Tibial artery (tissue), 4 donors: Measurements from ENCODE around the gene DLEC1.

Source experiments
- DNase-seq, 2 donors: peaks; one replicate each; pipeline ENCODE4 v3.0.0-alpha.2; 2019
- H3K27ac ChIP-seq, 2 donors: fragments of 200-600 bp; sonication (generic) in 1 of 2; 1 replicate in 1 of 2; 2 replicates in 1 of 2; pipeline ENCODE4 v1.5.1; 2018 to 2019; ENCODE audit warnings: mild to moderate bottlenecking in 1 of 2
- H3K27me3 ChIP-seq, 2 donors: fragments of 200-600 bp; sonication (generic) in 1 of 2; one replicate each; pipeline versions ENCODE4 v1.5.1 to v1.6.0; 2016 to 2019
- H3K36me3 ChIP-seq, 3 donors: fragments of 200-600 bp; sonication (generic) in 2 of 3; one replicate each; pipeline ENCODE4 v1.5.1; 2016 to 2019; ENCODE audit warnings: mild to moderate bottlenecking in 2 of 3
- H3K4me1 ChIP-seq, 4 donors: fragments of 200-600 bp; sonication (generic) in 2 of 4; 1 replicate in 3 of 4; 2 replicates in 1 of 4; pipeline ENCODE4 v1.5.1; 2016 to 2019
- H3K4me3 ChIP-seq, 2 donors: fragments of 200-600 bp; sonication (generic) in 1 of 2; 1 replicate in 1 of 2; 2 replicates in 1 of 2; pipeline ENCODE4 v1.5.1; 2018 to 2019; ENCODE audit warnings: mild to moderate bottlenecking in 2 of 2
- H3K9me3 ChIP-seq, 3 donors: fragments of 200-600 bp; sonication (generic) in 1 of 3; one replicate each; pipeline ENCODE4 v1.5.1; 2016 to 2019
- intact Hi-C: fragments of 100-400 bp; cut with DNase I; formaldehyde crosslinking; loops from one replicate; pipeline ENCODE4 v1.15.0; 2023; ENCODE audit warnings: low total_unique reads
- TF ChIP-seq, protein P1 (sequence below), 2 experiments: fragments of 200-600 bp in 1 of 2; fragments of 450-650 bp in 1 of 2; IDR thresholded peaks; one replicate each; pipeline ENCODE4 v1.5.1; 2017 to 2019; ENCODE audit warnings: antibody characterized with exemption in 2 of 2, mild to moderate bottlenecking in 1 of 2, moderate library complexity in 1 of 2

The DLEC1 gene

DNA sequence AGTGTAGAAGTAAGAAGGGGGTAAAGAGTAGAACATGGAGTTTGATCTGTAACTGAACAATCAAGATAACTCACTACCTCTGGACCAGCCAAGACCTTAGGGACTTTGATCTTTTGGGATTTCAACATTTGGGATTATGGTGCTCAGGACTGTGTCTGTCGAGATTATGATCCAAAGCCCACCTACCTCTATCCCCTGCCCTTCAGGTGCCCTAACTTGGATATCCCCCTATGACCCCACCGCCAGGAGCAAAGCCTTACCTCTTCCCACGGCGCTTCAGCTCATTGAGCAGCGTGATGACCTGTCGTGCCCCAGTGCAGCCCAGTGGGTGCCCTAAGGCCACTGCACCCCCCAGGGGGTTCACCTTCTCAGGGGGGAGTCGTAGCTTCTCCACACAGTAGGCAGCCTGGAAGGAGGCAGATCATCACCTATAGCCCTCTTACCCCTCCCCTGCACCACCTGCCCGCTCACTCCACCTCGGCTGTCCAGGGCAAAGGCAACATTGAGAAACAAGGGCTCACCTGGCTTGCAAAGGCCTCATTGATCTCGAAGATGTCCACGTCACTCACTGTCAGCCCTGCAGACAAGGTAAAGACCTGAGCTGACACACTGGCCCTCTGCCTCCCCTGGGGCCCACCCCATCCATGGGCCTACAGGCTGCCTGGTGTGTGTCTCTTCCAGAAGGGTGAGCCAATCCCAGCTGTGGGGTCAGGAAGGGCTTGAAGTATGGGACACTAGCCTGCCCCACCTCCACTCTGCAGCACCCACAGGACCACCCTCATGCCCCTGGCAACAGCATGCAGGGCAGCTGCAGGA is 86.5 kb downstream of the DLEC1 start:
- Histone ChIP-seq H3K27ac (no peak overlapping the region), H3K4me1 (no peaks in the 10 kb centered on the region), H3K4me3 (no peak overlapping the region), H3K9me3 (no peaks in the 10 kb centered on the region), H3K27me3 (no peaks in the 10 kb centered on the region), H3K36me3 (peaks cover 62 to 100% (median 95%) of the 10 kb centered on the region in 3 donors)
- peak in 1 of 2 donors; percentile 53 for DNase-seq
- TF ChIP-seq, protein P1, sequence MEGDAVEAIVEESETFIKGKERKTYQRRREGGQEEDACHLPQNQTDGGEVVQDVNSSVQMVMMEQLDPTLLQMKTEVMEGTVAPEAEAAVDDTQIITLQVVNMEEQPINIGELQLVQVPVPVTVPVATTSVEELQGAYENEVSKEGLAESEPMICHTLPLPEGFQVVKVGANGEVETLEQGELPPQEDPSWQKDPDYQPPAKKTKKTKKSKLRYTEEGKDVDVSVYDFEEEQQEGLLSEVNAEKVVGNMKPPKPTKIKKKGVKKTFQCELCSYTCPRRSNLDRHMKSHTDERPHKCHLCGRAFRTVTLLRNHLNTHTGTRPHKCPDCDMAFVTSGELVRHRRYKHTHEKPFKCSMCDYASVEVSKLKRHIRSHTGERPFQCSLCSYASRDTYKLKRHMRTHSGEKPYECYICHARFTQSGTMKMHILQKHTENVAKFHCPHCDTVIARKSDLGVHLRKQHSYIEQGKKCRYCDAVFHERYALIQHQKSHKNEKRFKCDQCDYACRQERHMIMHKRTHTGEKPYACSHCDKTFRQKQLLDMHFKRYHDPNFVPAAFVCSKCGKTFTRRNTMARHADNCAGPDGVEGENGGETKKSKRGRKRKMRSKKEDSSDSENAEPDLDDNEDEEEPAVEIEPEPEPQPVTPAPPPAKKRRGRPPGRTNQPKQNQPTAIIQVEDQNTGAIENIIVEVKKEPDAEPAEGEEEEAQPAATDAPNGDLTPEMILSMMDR (IDR thresholded peaks at IDR 0.05) = no peak
- intact Hi-C loops = loop anchor here (10.0 kb wide), 2 partner anchors 129 to 219 kb away; partner anchors contain the start of gene XYLB

DNA sequence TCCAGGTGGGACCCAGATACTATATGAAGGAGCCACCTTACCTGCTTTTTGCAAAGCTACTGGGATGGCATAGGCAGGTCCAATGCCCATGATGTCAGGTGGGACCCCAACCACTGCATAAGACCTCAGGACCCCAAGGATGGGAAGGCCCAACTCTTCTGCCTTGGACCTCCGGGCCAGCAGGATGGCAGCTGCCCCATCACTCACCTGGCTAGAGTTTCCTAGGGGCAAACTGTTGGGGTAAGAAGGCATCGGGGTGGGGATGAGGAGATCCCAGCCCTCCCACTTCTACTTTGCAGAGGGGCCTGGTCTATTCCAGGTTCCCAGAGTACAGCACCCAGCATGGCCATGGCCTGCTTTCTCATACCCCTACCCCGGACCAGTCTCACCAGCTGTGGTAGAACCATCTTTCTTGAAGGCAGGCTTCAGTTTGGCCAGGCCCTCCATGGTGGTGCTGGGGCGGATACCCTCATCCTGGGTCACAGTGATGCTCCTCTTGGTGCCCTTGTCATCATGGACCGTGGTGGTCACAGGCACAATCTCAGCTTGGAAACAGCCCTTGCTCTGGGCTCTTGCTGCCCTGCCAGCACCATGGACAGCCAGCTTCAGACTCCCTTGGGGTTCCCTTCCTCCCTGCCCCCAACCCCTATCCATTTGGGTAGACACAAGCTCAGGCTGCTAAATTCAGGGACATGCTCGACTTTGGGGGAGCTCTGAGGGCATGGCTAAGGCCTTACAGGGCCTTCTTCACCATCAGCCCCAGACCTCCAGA is 87.3 kb downstream of the DLEC1 start:
- DNase-seq = no peak
- TF ChIP-seq, protein P1 (IDR thresholded peaks at IDR 0.05) = no peak
- H3K27ac ChIP-seq = no peak overlapping the region
- no peak overlapping the region for H3K4me3 ChIP-seq
- H3K27me3 ChIP-seq = no peaks in the 10 kb centered on the region
- peaks cover 70 to 100% (median 98%) of the 10 kb centered on the region in 3 donors for H3K36me3 ChIP-seq
- no peaks in the 10 kb centered on the region for H3K9me3 ChIP-seq
- intact Hi-C loops = loop anchor here (10.0 kb wide), 2 partner anchors 128 to 218 kb away; partner anchors contain the start of gene XYLB
- no peaks in the 10 kb centered on the region for H3K4me1 ChIP-seq

DNA sequence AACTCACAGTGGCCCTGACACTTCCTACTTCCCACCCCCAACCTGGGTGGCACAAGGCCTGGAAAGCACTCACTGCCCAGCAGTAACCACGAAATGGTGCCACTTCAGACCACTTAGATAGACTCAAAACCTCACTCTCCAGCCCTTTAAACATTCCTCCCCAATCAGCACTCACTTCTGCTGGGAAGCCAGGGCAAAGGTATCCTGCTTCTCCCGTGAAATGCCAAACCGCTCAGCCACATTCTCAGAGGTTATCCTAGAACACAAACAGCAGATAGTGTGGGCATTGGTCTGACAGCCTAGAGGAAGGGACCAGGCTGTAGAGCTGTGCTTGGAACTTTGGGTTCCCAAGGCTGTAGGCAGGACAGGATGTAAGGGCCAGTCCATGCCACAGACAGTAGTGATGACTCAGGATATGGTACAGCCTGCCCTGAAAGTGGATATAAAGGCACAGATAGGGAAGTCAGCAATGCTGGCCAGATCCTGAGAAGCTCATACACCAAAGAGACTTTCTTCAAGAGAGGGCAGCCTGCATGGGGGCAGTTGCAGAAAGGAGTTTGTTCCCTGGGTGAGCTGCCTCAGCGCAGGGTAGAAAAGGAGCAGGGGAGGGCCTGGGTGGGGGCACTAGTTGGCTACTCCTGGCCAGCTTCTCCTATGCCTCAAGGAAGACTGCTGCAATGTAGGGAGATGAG is 88.7 kb downstream of the DLEC1 start:
- no peak overlapping the region for H3K4me3 ChIP-seq
- peaks cover 69 to 100% (median 99%) of the 10 kb centered on the region in 3 donors for H3K36me3 ChIP-seq
- intact Hi-C loops = loop anchor here (10.0 kb wide), 2 partner anchors 127 to 217 kb away; partner anchors contain the start of gene XYLB
- TF ChIP-seq, protein P1 (IDR thresholded peaks at IDR 0.05) = no peak
- no peak overlapping the region for H3K27ac ChIP-seq
- no peaks in the 10 kb centered on the region for H3K9me3 ChIP-seq
- peaks cover 0 to 5% (median 2%) of the 10 kb centered on the region in 4 donors for H3K4me1 ChIP-seq
- no peaks in the 10 kb centered on the region for H3K27me3 ChIP-seq
- DNase-seq = peak in 1 of 2 donors; percentile 16

DNA sequence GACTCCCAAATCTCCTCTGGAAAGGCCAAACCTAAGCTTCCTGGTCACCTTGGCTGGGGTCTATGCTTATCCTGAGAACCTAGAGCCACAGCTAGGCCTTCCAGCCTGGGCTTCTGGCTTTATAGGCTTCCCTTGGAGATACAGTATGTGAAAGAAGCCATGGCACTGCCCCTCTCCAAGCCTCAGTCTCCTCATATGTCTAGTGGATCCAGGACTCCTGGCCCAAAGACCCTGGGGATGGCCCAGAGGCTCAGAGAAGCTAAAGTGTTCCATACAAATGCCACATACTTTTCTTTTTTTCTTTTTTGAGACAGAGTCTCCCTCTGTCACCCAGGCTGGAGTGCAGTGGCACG is 89.3 kb downstream of the DLEC1 start:
- Histone ChIP-seq H3K27ac (no peak overlapping the region), H3K4me3 (no peak overlapping the region), H3K36me3 (peaks cover 71 to 100% (median 99%) of the 10 kb centered on the region in 3 donors), H3K9me3 (no peaks in the 10 kb centered on the region), H3K4me1 (peaks cover 0 to 10% (median 4%) of the 10 kb centered on the region in 4 donors), H3K27me3 (no peaks in the 10 kb centered on the region)
- DNase-seq = peak in 1 of 2 donors; percentile 44
- TF ChIP-seq, protein P1 (IDR thresholded peaks at IDR 0.05) = no peak
- intact Hi-C loops = loop anchor here (10.0 kb wide), 2 partner anchors 127 to 217 kb away; partner anchors contain the start of gene XYLB

DNA sequence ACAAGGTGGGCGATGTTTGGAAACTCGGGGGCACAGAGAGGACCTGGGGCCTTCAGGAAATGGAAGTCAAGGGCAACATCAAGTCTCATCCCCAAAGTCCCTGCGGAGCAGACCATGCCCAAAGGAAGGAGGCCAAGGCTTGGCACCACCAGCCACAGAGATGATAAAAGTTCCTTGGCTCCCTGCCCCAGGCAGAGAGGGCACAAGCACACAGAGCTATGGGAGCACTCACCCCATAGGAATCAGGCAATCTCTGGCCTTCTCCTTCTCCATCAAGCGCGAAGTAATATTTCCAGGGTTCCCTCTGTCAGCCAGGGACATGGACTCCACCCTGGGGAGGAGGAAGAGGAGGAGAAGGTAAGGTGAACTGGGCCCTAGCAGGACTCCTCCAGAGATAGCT is 90.0 kb downstream of the DLEC1 start:
- Histone ChIP-seq H3K27ac (no peak overlapping the region), H3K9me3 (no peaks in the 10 kb centered on the region), H3K4me1 (peaks cover 0 to 17% (median 4%) of the 10 kb centered on the region in 4 donors), H3K4me3 (no peak overlapping the region), H3K27me3 (no peaks in the 10 kb centered on the region), H3K36me3 (peaks cover 79 to 100% (median 100%) of the 10 kb centered on the region in 3 donors)
- intact Hi-C loops = loop anchor here (10.0 kb wide), 2 partner anchors 126 to 216 kb away; partner anchors contain the start of gene XYLB
- peak; percentile 9 to 55 for DNase-seq
- TF ChIP-seq, protein P1 (IDR thresholded peaks at IDR 0.05) = no peak
